Activated CD8-positive, alpha-beta memory T cell treated with anti-CD3 and anti-CD28 coated beads for 24 hours (primary cell): ENCODE measurements around the gene SPDYE6.
"Not testable (repeated sequence)": the region's sequence is repeated elsewhere in the genome, so short reads cannot be mapped to it uniquely, and the experiment has no call there.

Experiments used
- DNase-seq: peaks from one replicate; pipeline ENCODE4 v3.0.0-alpha.2; 2020

Gene SPDYE6

DNA sequence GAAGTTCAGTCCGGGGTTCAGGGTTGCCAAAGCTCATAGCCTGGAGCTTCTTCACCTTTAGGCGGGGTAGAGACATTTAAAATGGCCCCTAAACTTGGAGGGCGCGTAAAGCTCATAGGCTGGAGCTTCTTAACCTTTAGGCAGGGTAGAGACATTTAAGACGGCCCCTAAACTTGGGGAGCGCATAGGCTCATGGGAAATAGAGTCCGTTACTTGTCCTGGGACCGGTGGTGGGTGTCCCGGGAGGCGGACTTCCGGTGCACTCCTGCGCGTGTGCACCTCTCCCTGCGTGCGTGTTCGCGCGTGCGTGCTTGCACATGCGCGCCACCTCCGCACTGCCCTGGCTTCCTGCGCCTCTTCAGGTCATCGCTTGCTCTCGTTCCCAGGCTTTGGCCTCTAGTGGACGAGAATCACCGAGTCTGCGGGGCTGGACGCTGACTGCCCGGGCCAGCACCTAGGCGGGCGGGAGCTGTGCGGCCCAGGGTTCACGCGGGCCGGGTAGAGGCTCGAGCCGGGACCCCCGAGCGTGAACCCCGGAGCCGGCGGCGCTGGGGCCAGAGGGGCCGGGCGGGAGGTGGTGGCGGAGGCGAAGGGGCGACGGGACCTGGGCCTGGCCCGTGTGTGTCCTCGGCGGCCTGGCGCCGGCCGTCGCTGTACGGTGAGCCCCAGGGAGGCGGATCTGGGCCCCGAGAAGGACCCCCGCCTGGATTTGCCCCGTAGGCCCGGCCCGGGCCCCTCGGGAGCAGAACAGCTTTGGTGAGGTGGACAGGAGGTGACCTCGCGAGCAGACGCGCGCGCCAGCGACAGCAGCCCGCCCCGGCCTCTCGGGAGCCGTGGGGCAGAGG lies 7.5 kb upstream of the SPDYE6 start:
- DNase-seq = peak; percentile 91

DNA sequence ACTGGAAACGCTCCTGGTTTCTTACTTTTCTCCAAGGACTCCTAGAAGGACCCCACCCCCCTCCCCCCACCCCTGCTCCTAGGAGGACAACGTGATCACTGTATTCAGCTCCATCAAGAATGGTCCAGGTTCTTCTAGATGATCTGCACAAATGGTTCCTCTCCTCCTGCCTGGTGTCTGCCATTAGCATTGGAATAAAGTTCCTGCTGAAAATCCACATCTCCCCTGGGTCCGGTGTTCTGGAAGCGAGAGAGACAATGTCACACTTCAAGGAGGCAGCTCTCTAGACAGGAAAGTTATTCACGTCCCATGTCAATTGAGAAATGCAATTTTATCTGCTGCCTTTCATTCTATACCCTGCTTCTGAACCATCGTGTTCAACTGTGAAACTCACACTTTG lies 9.3 kb downstream of the SPDYE6 start:
- not testable (repeated sequence) for DNase-seq

DNA sequence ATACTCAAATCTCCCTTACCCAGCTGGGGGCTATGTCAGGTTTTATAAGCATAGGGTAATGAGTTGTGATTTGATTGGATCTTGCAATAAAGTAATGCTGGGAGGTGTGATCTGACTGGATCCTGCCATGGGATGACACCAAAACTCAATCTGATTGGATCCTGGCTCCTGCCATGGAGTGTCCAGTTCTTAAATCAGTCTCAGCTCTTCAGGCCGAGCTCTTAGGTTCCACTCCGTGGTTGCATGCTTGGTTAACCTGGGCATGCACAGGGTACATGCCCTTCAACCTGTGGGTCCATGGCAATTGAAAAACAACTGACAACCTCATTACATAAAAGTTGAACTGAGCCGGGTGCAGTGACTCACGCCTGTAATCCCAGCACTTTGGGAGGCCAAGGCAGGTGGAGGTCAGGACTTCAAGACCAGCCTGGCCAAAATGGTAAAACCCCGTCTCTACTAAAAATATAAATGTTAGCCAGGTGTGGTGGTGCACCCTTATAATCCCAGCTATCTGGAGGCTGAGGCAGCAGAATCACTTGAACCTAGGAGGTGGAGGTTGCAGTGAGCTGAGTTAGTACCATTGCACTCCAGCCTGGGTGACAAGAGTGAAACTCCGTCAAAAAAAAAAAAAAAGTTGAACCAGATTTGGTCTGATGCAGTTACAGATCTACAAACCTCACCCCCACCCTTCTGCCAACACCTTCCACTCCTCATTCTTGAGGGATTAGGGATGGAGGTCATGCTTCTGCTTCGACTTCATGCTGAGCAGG lies 15.5 kb downstream of the SPDYE6 start:
- DNase-seq = not testable (repeated sequence)

DNA sequence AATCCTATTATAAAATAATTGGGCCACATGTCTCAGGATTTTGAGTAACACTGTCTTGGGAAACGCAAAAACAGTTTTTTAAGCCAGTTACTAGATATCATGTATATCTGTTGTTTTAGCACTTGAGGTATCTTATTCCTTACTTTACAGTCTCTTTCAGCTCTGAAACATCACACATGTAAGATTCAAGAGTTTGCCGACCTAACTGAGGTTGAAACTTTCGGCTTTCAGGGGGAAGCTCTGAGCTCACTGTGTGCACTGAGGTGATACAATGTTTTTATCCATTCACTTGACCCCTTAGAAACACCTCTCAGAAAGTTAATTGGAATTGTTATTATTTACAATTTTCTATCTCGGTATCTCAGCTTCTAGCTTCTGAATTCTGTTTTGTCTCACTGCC lies 18.8 kb downstream of the SPDYE6 start:
- DNase-seq = not testable (repeated sequence)

DNA sequence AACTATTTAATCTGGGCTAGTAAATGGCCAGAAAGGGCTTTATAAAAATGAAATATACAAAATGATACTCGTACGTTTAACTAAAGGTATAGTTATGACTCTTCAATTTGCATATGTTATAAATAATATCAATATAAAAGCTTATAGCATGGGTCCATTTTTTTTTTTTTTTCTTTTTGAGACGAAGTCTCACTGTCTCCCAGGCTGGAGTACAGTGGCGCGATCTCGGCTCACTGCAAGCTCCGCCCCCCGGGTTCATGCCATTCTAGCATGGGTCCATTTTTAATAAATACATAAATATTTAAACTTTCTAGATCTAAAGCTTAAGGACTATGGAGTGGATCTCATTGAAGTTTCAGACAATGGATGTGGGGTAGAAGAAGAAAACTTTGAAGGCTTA lies 19.2 kb downstream of the SPDYE6 start:
- DNase-seq = not testable (repeated sequence)

DNA sequence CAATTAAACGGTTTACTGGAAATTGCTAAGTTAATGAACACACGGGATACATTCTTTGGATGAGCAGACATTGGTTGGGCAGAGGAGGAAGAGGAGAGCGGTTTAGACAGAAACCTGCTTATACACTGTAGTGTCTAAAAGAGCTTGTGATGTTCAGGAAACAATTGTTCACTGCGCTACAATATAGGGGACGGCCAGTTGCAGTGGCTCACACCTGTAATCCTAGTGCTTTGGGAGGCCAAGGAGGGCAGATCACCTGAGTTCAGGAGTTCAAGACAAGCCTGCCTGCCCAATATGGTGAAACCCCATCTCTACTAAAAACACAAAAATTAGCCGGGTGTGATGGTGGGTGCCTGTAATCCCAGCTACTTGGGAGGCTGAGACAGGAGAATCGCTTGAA lies 20.7 kb downstream of the SPDYE6 start:
- not testable (repeated sequence) for DNase-seq

DNA sequence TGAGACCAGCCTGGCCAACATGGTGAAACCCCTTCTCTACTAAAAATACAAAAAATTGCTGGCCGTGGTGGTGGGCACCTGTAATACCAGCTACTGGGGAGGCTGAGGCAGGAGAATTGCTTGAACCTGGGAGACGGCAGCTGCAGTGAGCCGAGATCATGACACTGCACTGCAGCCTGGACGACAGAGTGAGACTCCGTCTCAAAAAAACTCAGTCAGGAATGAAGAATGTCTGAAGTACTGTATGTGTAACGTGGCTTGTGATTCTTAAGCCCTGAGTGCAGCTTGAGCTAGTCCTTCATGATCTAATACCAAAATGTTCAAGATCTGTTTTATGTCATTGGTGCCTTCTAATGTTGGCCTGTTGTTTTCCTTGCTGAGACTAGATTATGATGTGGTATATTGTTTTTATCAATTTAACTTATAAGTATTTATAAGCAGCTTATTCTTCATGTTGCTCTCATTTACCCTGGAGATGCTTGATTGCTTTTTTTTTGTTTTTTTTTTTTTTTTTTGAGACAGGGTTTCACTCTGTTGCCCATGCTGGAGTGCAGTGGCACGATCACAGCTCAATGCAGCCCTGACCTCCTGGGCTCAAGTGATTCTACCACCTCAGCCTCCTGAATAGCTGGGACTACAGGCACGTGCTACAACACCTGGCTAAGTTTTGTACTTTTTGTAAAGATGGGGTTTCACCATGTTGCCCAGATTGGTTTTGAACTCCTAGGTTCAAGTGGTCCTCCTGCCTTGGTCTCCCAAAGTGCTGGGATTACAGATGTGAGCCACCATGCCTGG lies 25.4 kb downstream of the SPDYE6 start:
- not testable (repeated sequence) for DNase-seq

DNA sequence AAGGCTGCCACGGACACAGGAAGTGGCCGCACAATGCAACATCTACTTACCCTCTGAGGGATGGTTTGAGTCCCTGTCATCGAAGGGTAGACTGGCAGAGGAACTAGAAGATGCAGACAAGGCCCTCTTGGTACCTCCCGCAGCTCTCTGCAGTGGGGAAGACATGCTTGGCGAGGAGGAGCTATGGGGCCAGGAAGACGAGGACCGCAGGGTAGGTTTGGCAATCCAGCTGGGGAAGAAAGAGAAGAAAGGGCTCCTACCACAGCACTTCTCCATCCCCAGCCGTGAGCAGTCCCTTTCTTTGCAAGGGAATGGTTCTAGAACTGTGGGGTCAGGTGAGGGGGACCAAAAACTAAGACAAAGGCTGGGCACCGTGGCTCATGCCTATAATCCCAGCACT lies 26.9 kb downstream of the SPDYE6 start:
- DNase-seq = not testable (repeated sequence)

DNA sequence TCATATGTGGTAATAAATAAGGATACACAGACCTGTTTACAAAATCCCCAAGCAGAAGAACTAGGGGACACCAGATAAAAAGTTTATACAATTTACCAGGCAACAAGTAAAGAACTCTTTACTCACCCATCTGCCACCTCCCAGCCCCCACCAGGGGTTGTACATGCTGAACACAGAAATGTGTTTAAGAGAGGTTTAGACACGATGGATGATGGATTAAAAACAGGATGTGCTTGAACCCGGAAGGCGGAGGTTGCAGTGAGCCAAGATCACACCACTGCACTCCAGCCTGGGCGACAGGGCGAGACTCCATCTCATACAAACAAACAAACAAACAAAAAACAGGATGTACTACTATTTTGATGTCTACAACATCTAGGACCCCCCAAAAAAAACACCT lies 27.4 kb downstream of the SPDYE6 start:
- not testable (repeated sequence) for DNase-seq

DNA sequence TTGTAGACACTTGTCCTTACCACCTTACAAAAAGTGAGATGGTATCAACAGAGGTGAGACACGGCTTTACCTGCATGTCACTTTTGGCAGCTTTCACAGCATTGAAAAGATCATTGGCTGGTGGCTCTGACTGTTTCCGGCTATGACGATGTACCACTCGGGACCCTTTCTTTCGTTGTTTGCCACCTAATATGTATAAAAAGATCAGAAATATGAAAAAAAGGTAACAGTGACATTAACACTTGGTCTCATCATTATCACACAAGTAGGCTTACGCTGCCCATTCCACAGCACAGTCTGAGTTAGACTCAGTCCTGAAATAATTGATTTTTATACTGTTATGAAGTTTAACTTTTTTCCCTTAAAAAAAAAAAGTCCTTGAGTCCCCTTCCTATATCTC lies 29.1 kb downstream of the SPDYE6 start:
- DNase-seq = not testable (repeated sequence)

DNA sequence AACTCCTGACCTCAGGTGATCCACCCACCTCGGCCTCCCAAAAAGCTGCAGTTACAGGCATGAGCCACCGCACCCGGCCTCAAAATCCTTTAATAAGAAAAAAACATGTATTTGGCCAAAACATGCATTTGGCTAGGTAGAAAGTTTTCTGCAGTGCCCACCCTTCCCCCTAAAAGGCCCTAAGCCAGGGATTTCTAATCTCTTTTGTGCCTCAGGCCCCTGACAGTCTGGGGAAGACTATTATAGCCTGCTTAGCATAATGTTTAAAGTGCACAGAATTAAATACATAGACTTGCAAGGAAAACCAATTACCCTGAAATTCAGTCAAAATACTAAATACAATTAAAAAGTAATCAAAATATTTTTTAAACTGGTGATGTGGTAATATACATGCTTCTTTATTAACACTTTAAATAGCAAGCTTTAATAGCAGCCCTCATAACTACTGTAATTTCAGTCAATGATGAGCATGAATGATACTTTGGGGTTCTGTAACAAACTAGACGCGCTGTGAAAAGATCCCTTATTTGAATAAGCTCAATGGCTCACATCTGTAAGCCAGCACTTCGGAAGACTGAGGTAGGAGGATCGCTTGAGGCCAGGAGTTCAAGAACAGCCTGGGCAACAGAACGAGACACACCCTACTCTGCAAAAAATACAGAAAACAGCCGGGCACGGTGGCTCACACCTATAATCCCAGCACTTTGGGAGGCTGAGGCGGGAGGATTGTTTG lies 29.9 kb downstream of the SPDYE6 start:
- no peak for DNase-seq

DNA sequence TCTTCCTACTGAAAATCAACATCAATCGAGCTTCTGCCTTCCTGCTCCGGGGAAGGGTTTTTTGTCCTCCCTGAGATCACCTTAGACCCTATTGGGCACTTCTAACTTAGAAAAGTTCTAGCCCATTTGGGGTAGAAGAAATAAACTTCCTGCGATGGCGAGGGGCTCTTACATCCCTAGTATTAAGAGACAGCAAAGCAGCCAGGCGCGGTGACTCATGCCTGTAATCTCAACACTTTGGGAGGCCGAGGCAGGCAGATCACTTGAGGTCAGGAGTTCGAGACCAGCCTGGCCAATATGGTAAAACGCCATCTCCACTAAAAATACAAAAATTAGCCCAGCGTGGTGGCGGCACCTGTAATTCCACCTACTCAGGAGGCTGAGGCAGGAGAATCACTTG lies 31.1 kb downstream of the SPDYE6 start:
- DNase-seq = not testable (repeated sequence)

DNA sequence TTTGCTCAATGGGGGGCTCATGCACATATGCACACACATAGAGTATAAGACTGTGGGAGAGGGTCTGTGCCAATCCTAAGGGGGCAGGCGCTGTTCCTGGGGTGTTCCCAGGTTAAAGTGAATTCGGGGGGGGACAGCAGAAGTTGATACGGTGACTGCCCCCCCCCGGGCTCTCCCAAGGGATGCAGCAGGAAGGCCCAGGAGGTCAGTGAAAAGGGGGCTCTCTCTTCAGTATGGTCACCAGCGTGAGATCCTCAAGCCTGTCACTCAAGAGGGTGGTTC lies 32.4 kb downstream of the SPDYE6 start:
- DNase-seq = no peak

DNA sequence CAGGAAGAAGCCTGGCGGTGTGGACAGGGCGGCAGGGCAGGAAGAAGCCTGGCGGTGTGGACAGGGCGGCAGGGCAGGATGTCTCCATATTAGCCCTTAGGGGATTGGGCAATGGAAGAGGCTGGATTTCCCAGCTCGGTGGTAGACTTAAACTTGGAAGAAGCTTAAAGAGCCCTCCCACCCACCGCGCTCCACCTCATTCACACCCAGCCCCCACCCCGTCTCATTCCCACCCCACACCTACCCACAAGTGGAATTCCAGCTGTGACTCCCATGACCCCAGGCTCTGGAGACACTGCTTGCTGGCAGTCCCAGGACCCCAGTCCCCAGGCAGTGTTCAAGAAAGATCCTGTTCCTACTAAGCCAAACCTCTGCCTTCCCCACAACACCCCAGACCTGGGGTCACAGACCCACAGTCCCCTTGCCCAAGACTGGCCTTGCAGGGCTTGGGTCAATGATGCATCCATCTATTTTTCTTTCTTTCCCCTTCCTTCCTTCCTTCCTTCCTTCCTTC lies 34.0 kb downstream of the SPDYE6 start:
- no peak for DNase-seq

DNA sequence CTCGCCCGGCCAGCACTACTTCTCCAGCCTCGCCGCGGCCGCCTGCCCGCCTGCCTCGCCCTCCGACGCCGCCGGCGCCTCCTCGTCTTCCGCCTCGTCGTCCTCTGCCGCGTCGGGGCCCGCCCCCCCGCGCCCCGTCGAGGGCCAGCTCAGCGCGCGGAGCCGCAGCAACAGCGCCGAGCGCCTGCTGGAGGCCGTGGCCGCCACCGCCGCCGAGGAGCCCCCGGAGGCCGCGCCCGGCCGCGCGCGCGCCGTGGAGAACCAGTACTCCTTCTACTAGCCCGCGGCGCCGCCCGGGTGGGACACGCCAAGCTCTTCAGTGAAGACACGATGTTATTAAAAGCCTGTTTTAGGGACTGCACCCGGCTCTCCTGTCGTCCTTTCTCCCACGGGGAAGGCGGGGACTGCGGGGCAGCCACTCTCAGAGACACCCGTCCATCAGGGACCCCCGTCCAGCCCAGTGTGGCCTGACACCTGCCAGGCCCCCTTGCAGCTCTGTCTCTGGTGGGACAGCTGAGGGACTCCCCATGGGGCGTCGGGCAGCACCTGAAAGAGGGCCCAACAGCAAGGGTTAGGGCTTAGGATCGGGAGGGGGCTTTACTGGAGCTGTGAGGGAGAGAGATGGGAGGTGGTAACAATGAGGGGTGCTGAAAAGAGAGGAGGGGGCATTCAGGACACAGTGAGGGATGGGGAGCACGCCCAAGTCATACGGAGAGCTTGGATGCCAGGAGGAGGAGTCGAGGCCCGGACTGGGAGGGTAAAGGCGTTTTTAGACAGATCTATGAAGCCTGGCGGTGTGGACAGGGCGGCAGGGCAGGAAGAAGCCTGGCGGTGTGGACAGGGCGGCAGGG lies 34.7 kb downstream of the SPDYE6 start:
- no peak for DNase-seq

DNA sequence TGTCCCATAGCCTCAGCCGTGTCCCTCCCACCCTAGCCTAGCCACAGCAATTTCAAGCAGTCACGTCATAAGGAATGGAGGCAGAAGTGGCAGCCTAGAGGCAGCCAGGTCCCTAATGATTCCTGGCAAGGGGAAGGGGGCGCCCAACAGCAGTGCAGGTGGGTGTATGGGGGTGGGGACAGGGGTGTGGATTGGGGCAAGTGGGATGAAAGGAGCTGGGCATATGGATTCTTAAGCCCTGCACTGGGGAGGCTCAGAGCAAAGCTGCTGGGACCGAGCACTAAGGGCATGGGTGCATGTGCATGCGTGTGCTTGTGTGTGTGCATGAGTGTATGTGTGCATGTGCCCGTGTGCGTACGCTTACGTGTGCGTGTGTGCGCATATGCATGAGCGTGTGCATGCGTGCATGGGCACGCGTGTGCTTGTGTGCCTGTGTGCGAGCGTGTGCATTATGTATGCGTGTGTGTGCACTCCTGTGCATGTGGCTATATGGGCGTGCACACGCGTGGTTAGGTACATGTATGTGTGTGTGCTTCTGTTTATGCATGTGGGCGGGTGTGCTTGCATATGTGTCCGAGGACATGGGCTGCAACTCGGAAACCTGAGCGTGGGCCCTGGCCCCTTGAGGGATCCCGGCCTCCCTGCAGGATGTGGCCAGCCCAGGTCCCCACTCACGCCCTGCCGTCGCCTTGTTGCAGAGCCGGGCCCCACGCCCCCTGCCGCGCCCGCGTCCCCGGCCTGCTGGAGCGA lies 35.5 kb downstream of the SPDYE6 start:
- DNase-seq = no peak

DNA sequence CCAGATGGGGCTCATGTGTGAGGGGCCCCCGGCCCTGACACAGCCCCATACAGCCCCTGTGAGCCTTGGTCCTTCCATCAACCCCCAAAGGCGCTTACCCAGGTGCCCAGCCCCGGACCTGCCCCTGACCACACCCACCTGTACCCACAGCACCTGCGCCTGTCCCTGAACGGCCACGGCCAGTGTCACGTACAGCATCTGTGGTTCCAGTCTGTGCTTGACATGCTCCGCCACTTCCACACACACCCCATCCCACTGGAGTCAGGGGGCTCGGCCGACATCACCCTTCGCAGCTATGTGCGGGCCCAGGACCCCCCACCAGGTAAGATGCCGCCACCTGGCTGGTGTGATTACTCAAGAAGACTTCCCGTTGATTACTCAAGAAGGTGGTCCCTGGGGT lies 36.1 kb downstream of the SPDYE6 start:
- no peak for DNase-seq

DNA sequence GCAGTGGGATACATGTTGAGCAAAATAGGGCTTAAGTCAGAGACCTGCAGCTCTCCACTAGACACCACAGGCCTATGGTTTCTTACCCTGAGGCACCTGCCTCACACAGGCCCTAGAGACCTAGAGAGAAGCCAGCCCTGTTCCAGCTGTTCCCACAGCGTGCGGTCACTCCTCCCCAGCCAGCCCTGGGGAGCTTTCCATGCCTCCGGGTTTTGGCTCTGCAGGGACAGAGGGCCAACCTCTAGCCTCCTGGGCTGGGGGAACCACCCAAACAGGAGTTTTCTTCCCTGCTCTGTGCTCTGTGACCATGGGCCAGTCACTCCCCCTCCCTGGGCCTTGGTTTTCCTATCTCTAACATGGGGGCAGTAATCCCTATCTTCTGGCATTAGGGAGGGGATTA lies 36.6 kb downstream of the SPDYE6 start:
- no peak for DNase-seq

DNA sequence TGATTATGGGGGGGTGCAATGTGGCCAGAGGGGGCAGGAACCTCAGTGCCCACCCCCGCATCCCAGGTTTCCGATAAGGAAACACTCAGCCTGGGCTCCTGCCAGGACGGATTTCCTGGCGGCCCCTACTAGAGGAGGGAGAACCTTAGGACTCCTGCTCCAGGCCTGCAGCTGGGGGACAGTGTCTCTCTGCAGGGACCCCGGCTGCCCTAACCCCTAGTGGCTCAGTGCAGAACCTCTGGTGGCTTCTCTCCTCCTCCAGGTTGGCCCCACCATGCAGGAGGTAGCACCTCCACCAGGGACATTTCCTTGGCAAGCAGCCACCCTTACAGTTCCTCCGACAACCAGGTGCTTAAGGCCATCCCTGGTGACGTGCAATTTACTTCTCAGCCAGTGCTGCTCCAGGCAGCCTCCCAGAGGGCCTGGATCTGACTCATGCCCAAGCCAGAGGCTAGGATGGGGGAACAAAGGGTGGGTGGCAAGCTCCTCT lies 37.7 kb downstream of the SPDYE6 start:
- DNase-seq = no peak

DNA sequence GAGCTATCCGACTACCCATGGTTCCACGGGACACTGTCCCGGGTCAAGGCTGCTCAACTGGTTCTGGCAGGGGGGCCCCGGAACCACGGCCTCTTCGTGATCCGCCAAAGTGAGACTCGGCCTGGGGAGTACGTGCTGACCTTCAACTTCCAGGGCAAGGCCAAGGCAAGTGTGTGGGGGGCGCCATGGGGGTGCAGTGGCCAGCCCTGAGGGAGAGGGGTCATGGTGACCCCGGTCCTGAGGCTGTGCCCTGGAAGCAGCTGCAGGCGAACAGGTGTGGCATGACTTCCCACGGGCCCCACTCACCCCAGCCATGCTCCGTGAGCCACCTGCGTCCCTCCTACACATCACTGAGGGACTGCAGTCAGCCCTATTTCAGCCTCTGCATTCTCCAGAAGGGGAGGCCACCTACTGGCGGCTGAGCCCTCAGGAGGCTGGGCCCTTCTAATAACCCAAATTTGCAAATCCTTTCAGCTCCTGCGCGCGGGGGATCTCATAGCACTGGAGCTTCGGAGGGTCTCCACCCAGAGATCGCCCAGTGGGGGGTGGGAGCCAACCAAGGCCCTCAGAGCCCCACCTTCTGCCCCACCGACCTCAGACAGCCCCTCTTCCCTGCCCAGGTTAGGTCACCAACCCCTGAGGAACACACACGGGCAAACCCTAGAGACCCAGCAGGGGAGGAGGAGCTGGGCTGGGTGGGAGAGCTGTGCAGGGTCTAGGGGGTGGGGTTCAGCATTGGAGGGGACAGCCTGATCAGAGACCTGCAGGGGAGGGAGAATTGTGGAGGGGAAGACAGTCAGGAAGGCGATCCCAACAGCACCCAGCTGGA lies 38.8 kb downstream of the SPDYE6 start:
- DNase-seq = no peak
